ENCODE results near the gene CDK10.

- TF ChIP-seq CTCF (IDR thresholded peaks at IDR 0.05), result no peak
- TF ChIP-seq POLR2A (IDR thresholded peaks at IDR 0.05), result no peak
These were observed 16.7 kb upstream of the CDK10 start for GRCh38 chr16:89669755-89670154.
